Astrocyte of the spinal cord (primary cell): Measurements from ENCODE around the gene ATG4C.
A peak's percentile ranks its signal among the peaks of the same experiment; 100 is the strongest.

Experiments
- DNase-seq: peaks from one replicate; pipeline ENCODE4 v3.0.0; 2011; ENCODE audit warnings: low read depth, low spot score
- H3K4me3 ChIP-seq: 2 replicates; pipeline ENCODE4 v1.5.1; 2011; ENCODE audit warnings: low read depth, mild to moderate bottlenecking, low read length, moderate library complexity
- in situ Hi-C: cut with HindIII; loops from 2 replicates; pipeline ENCODE4 v1.10.0; 2017; ENCODE audit warnings: low sequenced_read_pairs
- TF ChIP-seq, protein P1 (sequence below): IDR thresholded peaks from 2 replicates; pipeline ENCODE4 v1.5.1; 2012; ENCODE audit warnings: low read depth, mild to moderate bottlenecking, low read length, inconsistent platforms

ATG4C gene

DNA sequence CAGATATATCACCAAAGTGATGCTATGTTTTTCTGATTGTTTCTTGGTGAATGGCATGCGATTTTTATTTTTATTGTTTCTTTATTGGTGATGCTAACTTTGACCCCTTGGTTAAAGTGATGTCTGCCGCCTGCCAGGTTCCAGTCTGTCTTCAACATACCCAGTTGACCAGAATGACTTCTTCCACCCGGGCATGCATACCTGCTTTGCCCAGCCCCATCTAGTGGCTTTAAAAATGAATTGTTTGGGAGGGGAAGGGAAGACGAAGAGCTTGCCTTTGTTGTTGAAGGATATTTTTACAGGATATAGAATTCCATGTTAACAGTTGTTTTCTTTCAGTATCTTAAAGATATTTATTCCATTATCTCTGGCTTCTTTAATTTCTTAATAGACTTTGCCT is 65.1 kb downstream of the ATG4C start:
- TF ChIP-seq, protein P1, sequence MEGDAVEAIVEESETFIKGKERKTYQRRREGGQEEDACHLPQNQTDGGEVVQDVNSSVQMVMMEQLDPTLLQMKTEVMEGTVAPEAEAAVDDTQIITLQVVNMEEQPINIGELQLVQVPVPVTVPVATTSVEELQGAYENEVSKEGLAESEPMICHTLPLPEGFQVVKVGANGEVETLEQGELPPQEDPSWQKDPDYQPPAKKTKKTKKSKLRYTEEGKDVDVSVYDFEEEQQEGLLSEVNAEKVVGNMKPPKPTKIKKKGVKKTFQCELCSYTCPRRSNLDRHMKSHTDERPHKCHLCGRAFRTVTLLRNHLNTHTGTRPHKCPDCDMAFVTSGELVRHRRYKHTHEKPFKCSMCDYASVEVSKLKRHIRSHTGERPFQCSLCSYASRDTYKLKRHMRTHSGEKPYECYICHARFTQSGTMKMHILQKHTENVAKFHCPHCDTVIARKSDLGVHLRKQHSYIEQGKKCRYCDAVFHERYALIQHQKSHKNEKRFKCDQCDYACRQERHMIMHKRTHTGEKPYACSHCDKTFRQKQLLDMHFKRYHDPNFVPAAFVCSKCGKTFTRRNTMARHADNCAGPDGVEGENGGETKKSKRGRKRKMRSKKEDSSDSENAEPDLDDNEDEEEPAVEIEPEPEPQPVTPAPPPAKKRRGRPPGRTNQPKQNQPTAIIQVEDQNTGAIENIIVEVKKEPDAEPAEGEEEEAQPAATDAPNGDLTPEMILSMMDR: peak; percentile 17
- in situ Hi-C loops: no loop called here
- H3K4me3 ChIP-seq: no peak overlapping the region
- no peak for DNase-seq

DNA sequence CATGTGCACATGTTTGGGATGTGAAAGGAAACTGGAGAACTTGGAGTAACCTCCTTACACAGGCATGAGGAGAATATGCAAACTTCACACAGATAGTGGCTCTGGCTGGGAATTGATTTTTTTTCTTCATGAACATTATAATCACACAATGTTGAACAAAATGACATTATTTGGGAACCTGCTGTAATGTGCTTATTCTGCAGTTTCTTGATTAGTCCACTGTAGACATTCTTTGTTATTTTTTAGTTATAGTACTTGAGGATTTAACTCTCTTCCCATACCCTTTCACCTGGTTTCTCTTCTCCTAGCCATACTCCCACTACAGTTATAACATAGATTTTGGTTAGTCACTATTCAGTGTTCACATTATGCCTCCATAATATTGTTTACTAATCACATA is 68.3 kb downstream of the ATG4C start:
- DNase-seq: no peak

DNA sequence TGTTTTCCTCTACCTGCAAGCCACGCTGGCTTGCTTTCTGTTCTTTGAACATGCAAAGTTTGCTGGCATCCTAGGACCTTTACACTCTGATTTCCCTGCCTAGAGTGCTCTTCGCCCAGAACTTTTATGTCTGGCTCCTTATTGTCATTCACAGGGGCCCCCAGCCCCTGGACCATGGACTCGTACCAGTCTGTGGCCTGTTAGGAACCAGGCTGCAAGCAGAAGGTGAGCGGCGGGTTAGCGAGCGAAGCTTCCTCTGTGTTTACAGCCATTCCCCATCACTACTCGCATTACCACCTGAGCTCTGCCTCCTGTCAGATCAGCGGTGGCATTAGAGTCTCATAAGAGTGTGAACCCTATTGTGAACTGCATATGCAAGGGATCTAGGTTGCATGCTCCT is 73.0 kb downstream of the ATG4C start:
- in situ Hi-C loops: no loop called here
- H3K4me3 ChIP-seq: no peak overlapping the region
- DNase-seq: no peak
- TF ChIP-seq, protein P1: no peak

More for the DNA sequence above, 68.3 kb downstream of the ATG4C start:
- H3K4me3 ChIP-seq: no peak overlapping the region
- TF ChIP-seq, protein P1: no peak
- in situ Hi-C loops: no loop called here

DNA sequence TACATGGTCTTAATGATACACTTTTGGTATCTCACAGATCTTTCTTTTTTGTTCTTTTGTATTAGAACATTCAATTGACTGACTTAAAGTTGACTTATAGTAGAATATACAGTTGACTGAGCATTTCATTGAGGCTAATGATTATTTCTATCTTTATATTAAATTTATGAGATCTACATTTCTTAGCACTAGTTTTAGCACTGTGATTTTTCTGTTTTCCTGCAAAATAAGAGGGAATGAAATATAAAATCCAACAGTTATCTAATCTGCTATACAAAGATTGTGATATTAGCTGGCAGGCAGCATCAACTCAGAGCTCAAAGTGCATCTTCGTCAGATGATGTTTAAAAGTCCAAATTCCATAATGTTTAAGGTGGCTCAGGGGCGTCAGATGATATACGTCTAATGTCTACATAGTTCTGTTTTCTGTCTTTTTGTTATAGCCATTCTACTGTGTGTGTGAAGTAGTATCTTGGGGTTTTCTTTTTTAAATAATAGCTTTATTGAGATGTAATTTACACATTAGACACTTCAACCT is 85.4 kb downstream of the ATG4C start:
- H3K4me3 ChIP-seq: no peak overlapping the region
- in situ Hi-C loops: no loop called here
- TF ChIP-seq, protein P1: no peak
- no peak for DNase-seq

DNA sequence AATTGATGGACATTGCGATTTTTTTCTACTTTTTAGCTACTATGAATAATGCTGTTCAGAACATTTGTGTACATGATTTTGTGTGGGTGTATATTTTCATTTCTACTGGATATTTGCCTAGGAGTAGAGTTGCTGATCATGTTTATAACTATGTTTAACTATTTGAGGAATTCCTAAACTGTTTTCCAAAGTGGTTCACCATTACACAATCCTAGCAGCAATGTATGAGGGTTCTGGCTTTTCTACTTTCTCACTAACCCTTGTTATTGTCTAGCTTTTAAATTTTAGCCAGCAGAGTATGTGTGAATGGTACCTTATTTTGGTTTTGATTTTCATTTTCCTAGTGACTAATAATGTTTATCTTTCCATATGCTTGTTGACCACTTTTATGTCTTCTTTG is 86.2 kb downstream of the ATG4C start:
- DNase-seq: no peak
- TF ChIP-seq, protein P1: no peak
- in situ Hi-C loops: no loop called here
- H3K4me3 ChIP-seq: no peak overlapping the region

DNA sequence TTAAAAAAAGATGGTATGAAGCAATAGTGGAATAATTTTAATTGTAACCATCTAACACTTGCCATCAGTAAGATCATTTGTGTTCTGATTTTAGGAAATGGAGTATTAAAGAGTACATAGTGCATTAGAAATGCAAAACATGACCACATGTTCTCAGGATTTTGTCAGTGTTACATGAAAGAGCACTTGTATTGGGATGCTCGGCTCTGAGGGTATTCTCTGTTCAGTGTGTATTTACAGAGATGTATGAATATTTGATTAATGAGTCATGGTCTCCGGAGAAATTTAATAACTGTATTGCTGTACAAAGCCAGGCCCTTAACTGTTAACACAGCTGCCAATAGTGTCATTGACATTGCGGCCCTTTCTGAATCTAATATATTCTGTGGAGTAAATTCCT is 91.7 kb downstream of the ATG4C start:
- H3K4me3 ChIP-seq: no peak overlapping the region
- TF ChIP-seq, protein P1: no peak
- no peak for DNase-seq
- in situ Hi-C loops: no loop called here

DNA sequence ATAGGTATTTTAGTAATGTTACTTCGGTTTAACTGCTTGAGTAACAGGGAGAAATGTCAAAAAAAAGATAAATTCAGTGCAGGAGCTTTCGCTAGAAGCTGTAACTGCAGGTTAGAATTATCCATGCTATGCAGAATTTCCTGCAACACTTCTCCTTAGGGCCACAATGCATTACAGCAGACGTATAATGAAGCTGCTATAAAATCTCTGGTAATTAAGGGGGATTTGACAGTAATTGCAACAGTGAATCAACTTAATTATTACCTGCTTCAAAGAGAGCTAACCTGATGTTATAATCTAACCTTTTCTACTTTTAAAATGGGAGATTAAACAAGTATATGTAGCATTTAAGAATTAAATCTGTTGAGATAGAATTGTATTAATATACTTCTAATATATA is 92.6 kb downstream of the ATG4C start:
- DNase-seq: no peak
- no peak overlapping the region for H3K4me3 ChIP-seq
- TF ChIP-seq, protein P1: no peak
- in situ Hi-C loops: no loop called here
